Esophagus muscularis mucosa (tissue), 3 donors: Measurements from ENCODE around the gene ELP1.

Experiments used
- CTCF ChIP-seq, 3 experiments: fragments of 200-600 bp in 2 of 3; fragments of 450-650 bp in 1 of 3; sonication (generic) in 2 of 3; IDR thresholded peaks; one replicate each; pipeline ENCODE4 v1.5.1; 2017 to 2019; ENCODE audit warnings: antibody characterized with exemption in 3 of 3, mild to moderate bottlenecking in 2 of 3, moderate library complexity in 1 of 3
- EP300 ChIP-seq: sonication (generic); formaldehyde crosslinking; IDR thresholded peaks from one replicate; pipeline ENCODE4 v1.6.1; 2017; ENCODE audit warnings: antibody characterized with exemption

GRCh38 chr9:108928386-108928785 is 5.5 kb downstream of the ELP1 start:
- TF ChIP-seq EP300 (no peak), CTCF (IDR thresholded peaks at IDR 0.05) (no peak)
